HL-60 (cell line): ENCODE results near the gene ARID3C.

Experiments used
- DNase-seq, 2 experiments: peaks; one replicate each; pipeline ENCODE4 v3.0.0-alpha.2; 2010 to 2020; ENCODE audit warnings: low read depth in 1 of 2, low spot score in 1 of 2
- H3K27ac ChIP-seq: fragments of 250-450 bp; sonication (Bioruptor Pico); replicated peaks from 2 replicates; pipeline ENCODE4 v1.5.1; 2020; ENCODE audit warnings: mild to moderate bottlenecking, moderate library complexity
- H3K27me3 ChIP-seq: fragments of 250-450 bp; sonication (Bioruptor Pico); 2 replicates; pipeline ENCODE4 v1.5.1; 2021; ENCODE audit warnings: mild to moderate bottlenecking, moderate library complexity; ENCODE audit not compliant: insufficient read depth, poor library complexity, severe bottlenecking
- H3K4me3 ChIP-seq: replicated peaks from 2 replicates; pipeline ENCODE4 v1.5.1; 2011; ENCODE audit warnings: mild to moderate bottlenecking, control low read depth, low read length; ENCODE audit not compliant: insufficient read depth
- CTCF ChIP-seq: IDR thresholded peaks from one replicate; pipeline ENCODE4 v1.5.1; 2011; ENCODE audit warnings: low read length, control low read depth, inconsistent platforms; ENCODE audit not compliant: insufficient read depth
- GABPA ChIP-seq: IDR thresholded peaks from 2 replicates; pipeline ENCODE4 v1.6.1; 2012; ENCODE audit warnings: low read depth
- POLR2AphosphoS5 ChIP-seq: IDR thresholded peaks from 2 replicates; pipeline ENCODE4 v1.6.1; 2012; ENCODE audit warnings: low read depth
- SPI1 ChIP-seq: IDR thresholded peaks from 2 replicates; pipeline ENCODE4 v1.6.1; 2012; ENCODE audit warnings: low read depth, mild to moderate bottlenecking, borderline replicate concordance
- TF ChIP-seq, protein P1 (sequence below): IDR thresholded peaks from 2 replicates; pipeline ENCODE4 v1.6.1; 2012; ENCODE audit warnings: low read depth; ENCODE audit not compliant: insufficient replicate concordance

ARID3C gene

GRCh38 chr9:34594177-34594576 lies 34.7 kb downstream of the ARID3C start:
- TF ChIP-seq, protein P1, sequence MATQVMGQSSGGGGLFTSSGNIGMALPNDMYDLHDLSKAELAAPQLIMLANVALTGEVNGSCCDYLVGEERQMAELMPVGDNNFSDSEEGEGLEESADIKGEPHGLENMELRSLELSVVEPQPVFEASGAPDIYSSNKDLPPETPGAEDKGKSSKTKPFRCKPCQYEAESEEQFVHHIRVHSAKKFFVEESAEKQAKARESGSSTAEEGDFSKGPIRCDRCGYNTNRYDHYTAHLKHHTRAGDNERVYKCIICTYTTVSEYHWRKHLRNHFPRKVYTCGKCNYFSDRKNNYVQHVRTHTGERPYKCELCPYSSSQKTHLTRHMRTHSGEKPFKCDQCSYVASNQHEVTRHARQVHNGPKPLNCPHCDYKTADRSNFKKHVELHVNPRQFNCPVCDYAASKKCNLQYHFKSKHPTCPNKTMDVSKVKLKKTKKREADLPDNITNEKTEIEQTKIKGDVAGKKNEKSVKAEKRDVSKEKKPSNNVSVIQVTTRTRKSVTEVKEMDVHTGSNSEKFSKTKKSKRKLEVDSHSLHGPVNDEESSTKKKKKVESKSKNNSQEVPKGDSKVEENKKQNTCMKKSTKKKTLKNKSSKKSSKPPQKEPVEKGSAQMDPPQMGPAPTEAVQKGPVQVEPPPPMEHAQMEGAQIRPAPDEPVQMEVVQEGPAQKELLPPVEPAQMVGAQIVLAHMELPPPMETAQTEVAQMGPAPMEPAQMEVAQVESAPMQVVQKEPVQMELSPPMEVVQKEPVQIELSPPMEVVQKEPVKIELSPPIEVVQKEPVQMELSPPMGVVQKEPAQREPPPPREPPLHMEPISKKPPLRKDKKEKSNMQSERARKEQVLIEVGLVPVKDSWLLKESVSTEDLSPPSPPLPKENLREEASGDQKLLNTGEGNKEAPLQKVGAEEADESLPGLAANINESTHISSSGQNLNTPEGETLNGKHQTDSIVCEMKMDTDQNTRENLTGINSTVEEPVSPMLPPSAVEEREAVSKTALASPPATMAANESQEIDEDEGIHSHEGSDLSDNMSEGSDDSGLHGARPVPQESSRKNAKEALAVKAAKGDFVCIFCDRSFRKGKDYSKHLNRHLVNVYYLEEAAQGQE: no peak
- TF ChIP-seq POLR2AphosphoS5: no peak
- TF ChIP-seq CTCF: no peak
- TF ChIP-seq SPI1: no peak
- no peak for TF ChIP-seq GABPA
- Histone ChIP-seq H3K4me3 (no peak overlapping the region), H3K27ac (no peak overlapping the region), H3K27me3 (peaks cover 38% of the 10 kb centered on the region)
- DNase-seq: no peak

DNA sequence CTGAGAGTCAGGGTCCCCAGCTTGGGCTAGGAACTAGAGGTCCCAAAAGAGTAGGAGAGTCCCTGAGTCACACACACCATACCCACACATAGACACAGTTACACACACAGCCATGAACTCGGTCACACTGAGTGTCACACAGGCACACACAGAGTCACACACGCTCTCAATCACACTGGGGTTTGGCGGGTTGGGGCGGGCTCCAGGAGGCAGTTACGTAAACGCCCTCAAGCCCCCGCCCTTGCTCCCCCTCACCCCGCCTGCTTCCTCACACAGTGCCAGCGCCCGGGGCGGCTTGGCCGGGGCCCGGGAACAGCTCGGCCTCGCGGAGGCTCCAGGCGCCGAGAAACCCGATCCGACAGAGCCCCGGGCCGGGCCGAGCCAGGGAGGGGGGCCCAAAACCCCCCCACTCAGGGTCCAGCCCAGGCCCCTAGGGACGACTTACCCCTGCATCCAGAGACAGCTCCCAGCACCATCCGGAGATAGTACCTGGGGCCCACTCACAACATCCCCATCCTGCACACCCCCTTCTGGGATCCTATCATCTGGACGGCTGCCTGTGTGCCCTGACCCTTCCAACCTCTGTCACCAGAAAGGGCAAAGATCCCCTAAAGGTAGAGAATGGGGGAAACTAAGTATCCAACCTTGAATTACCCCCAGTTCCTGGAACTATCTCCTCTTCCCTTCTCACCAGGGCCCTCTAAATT lies 35.8 kb downstream of the ARID3C start:
- Histone ChIP-seq H3K27ac (no peak overlapping the region), H3K4me3 (no peak overlapping the region), H3K27me3 (peaks cover 49% of the 10 kb centered on the region)
- DNase-seq: no peak
- TF ChIP-seq, protein P1: no peak
- no peak for TF ChIP-seq SPI1
- no peak for TF ChIP-seq CTCF
- TF ChIP-seq POLR2AphosphoS5: no peak

- H3K27me3 ChIP-seq: peaks cover 58% of the 10 kb centered on the region
- no peak for DNase-seq
- no peak for TF ChIP-seq POLR2AphosphoS5
- no peak for TF ChIP-seq SPI1
- TF ChIP-seq GABPA: no peak
Measured at GRCh38 chr9:34591917-34592866, 36.7 kb downstream of the ARID3C start.

DNA sequence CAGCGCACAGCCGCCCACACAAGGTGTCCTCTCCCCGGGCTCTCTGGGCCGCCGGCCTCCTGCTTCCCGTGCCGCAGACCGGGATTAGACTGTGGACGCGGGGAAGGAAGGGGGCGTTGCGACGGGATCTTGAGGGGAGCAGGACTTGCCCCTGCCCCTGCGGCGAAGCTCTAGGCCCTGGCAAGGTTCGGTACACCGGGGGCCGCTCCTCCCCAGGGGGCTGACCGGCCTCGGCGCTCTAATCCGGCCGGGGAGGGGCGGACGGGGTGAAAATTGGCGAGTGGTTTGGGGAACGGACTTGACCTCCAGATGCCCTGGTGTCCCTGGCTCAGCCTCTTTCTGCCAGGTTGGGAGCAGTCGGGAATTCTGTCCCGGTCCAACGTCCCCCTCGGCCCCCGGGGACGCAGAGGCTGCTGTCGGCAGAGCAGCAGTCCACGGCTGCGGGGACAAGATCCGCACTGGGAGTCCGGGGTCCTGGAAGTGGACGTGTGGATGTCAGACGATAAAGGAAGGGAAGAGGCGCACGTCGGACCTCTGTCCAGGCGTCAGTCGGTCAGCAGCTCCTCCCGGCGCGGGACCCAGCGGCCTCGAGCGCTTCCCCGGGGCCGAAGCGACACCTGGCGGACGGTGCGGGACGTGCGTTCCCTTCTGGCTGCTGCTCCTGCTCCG lies 37.5 kb downstream of the ARID3C start:
- Histone ChIP-seq H3K27me3 (peaks cover 66% of the 10 kb centered on the region), H3K27ac (no peak overlapping the region), H3K4me3 (peak overlapping the region; percentile 21)
- no peak for TF ChIP-seq POLR2AphosphoS5
- TF ChIP-seq, protein P1: no peak
- TF ChIP-seq CTCF: peak; percentile 66
- no peak for TF ChIP-seq GABPA
- DNase-seq: peak; percentile 57 to 67

More at GRCh38 chr9:34591917-34592866, 36.7 kb downstream of the ARID3C start:
- H3K27ac ChIP-seq: no peak overlapping the region
- H3K4me3 ChIP-seq: no peak overlapping the region
